H1 (cell line): ENCODE results near the gene ASIC1. TPM values are rescaled to one million over a fixed set of nuclear protein-coding genes. Genes with fewer than 3 reads are reported as not detected.

Experiments
- BRCA1 ChIP-seq: IDR thresholded peaks from 2 replicates; pipeline ENCODE4 v1.6.1; 2012; ENCODE audit warnings: low read depth, low read length, improper control_type of control experiment
- EGR1 ChIP-seq: IDR thresholded peaks from 2 replicates; pipeline ENCODE4 v1.6.1; 2011; ENCODE audit warnings: low read depth, low read length, borderline replicate concordance
- EP300 ChIP-seq, 2 experiments: IDR thresholded peaks; 1 replicate in 1 of 2; 2 replicates in 1 of 2; pipeline ENCODE4 v1.6.1; 2011 to 2012; ENCODE audit warnings: low read depth in 2 of 2, low read length in 2 of 2, mild to moderate bottlenecking in 2 of 2, borderline replicate concordance in 1 of 2, inconsistent platforms in 1 of 2, moderate library complexity in 1 of 2
- KDM4A ChIP-seq: IDR thresholded peaks from one replicate; pipeline ENCODE4 v1.7.1; 2012; ENCODE audit warnings: low read depth, mild to moderate bottlenecking, moderate library complexity, low read length, inconsistent platforms; ENCODE audit not compliant: severe bottlenecking
- RFX5 ChIP-seq: IDR thresholded peaks from 2 replicates; pipeline ENCODE4 v1.6.1; 2011; ENCODE audit warnings: low read depth, low read length, improper control_type of control experiment, borderline replicate concordance
- SIRT6 ChIP-seq: IDR thresholded peaks from one replicate; pipeline ENCODE4 v1.7.1; 2012; ENCODE audit warnings: low read length, inconsistent platforms
- TBP ChIP-seq: IDR thresholded peaks from 2 replicates; pipeline ENCODE4 v1.6.1; 2011; ENCODE audit warnings: low read depth, low read length, improper control_type of control experiment
- polyA plus RNA-seq, 7 experiments: library from polyadenylated mRNA; depleted of rRNA in 3 of 7; stranded (reverse) in 5 of 7; unstranded in 2 of 7; fragments of >200 nt in 5 of 7; fragments of 200-250 nt in 2 of 7; gene quantifications; 1 replicate in 5 of 7; 2 replicates in 1 of 7; 4 replicates in 1 of 7; pipeline versions ENCODE4 v1.2.1 to v1.2.3, GENCODE V29; 2011 to 2013; ENCODE audit warnings: missing spikeins in 2 of 7, mixed read lengths in 2 of 7
- total RNA-seq: library from RNA; stranded (reverse); fragmentation: NEBNext Ultra II Directional; extraction: Animal tissue kit (Norgen Biotek cat#: 25700); gene quantifications from 2 replicates; pipeline ENCODE4 v1.2.1, GENCODE V29; 2021
- TF ChIP-seq, protein P1 (sequence below): IDR thresholded peaks from 2 replicates; pipeline ENCODE4 v1.6.1; 2012; ENCODE audit warnings: inconsistent platforms
- TF ChIP-seq, protein P2 (sequence below), 3 experiments: IDR thresholded peaks; 1 replicate in 2 of 3; 2 replicates in 1 of 3; pipeline versions ENCODE4 v1.5.1 to v1.6.1; 2011; ENCODE audit warnings: low read length in 3 of 3, mild to moderate bottlenecking in 3 of 3, inconsistent platforms in 2 of 3, low read depth in 1 of 3, moderate library complexity in 1 of 3; ENCODE audit not compliant: insufficient read depth in 1 of 3; ENCODE audit errors: control extremely low read depth in 1 of 3

The ASIC1 gene
- total and polyA plus RNA-seq, 2 of the 8 experiments (the other 6 are each of a cell fraction or from before 2014, with no cell fraction given), result 2.4 to 4.4 TPM

GRCh38 chr12:50117057-50117622 is 59.7 kb downstream of the ASIC1 start (continued):
- TF ChIP-seq EGR1 (no peak), EP300 (IDR thresholded peaks at IDR 0.05; ENCODE audit: borderline replicate concordance in 1 of 2, low read depth in 2 of 2, low read length in 2 of 2) (no peak), RFX5 (no peak), TBP (no peak), KDM4A (no peak), SIRT6 (no peak), BRCA1 (no peak)
- TF ChIP-seq, protein P1, sequence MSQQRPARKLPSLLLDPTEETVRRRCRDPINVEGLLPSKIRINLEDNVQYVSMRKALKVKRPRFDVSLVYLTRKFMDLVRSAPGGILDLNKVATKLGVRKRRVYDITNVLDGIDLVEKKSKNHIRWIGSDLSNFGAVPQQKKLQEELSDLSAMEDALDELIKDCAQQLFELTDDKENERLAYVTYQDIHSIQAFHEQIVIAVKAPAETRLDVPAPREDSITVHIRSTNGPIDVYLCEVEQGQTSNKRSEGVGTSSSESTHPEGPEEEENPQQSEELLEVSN, result no peak
- TF ChIP-seq, protein P2, sequence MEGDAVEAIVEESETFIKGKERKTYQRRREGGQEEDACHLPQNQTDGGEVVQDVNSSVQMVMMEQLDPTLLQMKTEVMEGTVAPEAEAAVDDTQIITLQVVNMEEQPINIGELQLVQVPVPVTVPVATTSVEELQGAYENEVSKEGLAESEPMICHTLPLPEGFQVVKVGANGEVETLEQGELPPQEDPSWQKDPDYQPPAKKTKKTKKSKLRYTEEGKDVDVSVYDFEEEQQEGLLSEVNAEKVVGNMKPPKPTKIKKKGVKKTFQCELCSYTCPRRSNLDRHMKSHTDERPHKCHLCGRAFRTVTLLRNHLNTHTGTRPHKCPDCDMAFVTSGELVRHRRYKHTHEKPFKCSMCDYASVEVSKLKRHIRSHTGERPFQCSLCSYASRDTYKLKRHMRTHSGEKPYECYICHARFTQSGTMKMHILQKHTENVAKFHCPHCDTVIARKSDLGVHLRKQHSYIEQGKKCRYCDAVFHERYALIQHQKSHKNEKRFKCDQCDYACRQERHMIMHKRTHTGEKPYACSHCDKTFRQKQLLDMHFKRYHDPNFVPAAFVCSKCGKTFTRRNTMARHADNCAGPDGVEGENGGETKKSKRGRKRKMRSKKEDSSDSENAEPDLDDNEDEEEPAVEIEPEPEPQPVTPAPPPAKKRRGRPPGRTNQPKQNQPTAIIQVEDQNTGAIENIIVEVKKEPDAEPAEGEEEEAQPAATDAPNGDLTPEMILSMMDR (IDR thresholded peaks at IDR 0.05; ENCODE audit: control extremely low read depth in 1 of 3, insufficient read depth in 1 of 3, low read depth in 1 of 3, low read length in 3 of 3), result no peak
- TF ChIP-seq, all 59 proteins: peak for 0
